Measurements from ENCODE around the gene LNX1.

GRCh38 chr4:53556651-53557050 lies 34.6 kb downstream of the LNX1 start:
- TF ChIP-seq CSDC2 (CRISPR knock-in tag; IDR thresholded peaks at IDR 0.05) (no peak), CREB5 (CRISPR knock-in tag; IDR thresholded peaks at IDR 0.05; ENCODE audit: low read depth) (no peak), SNAI2 (CRISPR knock-in tag; IDR thresholded peaks at IDR 0.05) (no peak), ARNTL (CRISPR knock-in tag; IDR thresholded peaks at IDR 0.05; ENCODE audit: borderline replicate concordance, low read depth) (no peak), ZC3H10 (CRISPR knock-in tag; IDR thresholded peaks at IDR 0.05) (no peak)
